ENCODE measurements around the gene KRTAP3-1.

DNA sequence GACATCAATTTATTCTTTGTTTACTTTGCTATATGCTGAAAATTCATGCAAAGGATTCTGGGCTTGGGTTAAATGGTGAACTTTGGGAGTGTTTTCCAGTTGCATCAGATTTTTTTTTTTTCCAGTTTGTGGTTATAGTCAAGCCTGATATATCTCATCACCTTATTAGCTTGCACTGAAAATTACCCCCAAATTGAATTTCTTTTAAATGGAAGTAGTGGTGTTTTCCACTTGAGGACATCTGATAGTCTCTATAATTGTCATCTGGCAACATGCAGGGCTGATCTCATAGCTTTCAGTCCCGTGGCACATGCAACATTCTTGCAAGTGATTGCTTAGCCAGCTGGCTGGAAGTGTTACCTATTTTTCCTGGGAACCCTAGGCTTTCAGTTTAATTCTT lies 4.7 kb upstream of the KRTAP3-1 start:
- TF ChIP-seq POLR2A (IDR thresholded peaks at IDR 0.05) (no peak), EP300 (IDR thresholded peaks at IDR 0.05) (no peak), POLR2AphosphoS5 (IDR thresholded peaks at IDR 0.05) (no peak)
- TF ChIP-seq, protein P1, sequence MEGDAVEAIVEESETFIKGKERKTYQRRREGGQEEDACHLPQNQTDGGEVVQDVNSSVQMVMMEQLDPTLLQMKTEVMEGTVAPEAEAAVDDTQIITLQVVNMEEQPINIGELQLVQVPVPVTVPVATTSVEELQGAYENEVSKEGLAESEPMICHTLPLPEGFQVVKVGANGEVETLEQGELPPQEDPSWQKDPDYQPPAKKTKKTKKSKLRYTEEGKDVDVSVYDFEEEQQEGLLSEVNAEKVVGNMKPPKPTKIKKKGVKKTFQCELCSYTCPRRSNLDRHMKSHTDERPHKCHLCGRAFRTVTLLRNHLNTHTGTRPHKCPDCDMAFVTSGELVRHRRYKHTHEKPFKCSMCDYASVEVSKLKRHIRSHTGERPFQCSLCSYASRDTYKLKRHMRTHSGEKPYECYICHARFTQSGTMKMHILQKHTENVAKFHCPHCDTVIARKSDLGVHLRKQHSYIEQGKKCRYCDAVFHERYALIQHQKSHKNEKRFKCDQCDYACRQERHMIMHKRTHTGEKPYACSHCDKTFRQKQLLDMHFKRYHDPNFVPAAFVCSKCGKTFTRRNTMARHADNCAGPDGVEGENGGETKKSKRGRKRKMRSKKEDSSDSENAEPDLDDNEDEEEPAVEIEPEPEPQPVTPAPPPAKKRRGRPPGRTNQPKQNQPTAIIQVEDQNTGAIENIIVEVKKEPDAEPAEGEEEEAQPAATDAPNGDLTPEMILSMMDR (IDR thresholded peaks at IDR 0.05): no peak
